Activated CD8-positive, alpha-beta memory T cell treated with anti-CD3 and anti-CD28 coated beads for 1 hour (primary cell): Measurements from ENCODE around the gene AGAP1.

Experiments
- DNase-seq, 2 donors: peaks; one replicate each; pipeline ENCODE4 v3.0.0-alpha.2; 2020; ENCODE audit warnings: low read depth in 1 of 2; ENCODE audit errors: extremely low read depth in 1 of 2

Gene AGAP1

GRCh38 chr2:235486729-235487128 lies 7.1 kb upstream of the AGAP1 start:
- no peak for DNase-seq

DNA sequence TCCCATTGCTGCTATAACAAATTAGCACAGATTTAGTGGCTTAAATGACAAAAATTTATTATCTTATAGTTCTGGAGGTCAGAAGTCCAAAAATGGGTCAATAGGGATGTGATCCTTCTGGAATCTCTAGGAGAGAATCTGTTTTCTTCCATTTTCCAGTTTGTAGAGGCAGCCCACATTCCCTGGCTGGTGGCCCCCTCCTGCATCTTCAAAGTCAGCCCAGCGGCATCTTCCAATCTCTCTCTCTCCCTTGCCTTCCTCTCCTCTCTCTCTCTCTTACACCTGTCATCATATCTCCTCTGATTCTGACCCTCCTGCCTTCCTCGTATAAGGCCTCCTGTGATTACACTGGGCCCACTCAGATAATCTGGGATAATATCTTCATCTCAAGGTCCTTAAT lies 3.9 kb upstream of the AGAP1 start:
- DNase-seq = no peak

- no peak for DNase-seq
These were observed 946 bp upstream of the AGAP1 start for GRCh38 chr2:235492850-235493344.

DNA sequence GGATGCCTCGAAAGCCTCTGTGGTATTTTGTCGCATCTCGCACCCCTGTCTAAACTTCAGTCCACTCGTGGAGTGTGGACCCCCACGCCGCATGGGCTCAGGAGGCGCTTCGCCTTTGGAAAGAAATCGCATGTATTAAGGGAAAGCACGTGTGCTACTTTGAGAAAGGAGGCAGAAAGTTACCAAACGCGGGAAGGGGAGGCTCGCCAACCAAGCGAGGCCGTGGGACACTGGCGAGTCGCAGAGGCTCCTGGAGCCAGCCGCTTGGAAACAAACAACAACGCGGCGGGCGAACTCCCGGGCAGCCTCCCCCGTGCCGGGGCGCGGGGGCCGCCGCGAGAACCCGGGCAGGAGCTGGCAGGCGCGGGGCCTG lies 455 bp upstream of the AGAP1 start:
- no peak for DNase-seq

DNA sequence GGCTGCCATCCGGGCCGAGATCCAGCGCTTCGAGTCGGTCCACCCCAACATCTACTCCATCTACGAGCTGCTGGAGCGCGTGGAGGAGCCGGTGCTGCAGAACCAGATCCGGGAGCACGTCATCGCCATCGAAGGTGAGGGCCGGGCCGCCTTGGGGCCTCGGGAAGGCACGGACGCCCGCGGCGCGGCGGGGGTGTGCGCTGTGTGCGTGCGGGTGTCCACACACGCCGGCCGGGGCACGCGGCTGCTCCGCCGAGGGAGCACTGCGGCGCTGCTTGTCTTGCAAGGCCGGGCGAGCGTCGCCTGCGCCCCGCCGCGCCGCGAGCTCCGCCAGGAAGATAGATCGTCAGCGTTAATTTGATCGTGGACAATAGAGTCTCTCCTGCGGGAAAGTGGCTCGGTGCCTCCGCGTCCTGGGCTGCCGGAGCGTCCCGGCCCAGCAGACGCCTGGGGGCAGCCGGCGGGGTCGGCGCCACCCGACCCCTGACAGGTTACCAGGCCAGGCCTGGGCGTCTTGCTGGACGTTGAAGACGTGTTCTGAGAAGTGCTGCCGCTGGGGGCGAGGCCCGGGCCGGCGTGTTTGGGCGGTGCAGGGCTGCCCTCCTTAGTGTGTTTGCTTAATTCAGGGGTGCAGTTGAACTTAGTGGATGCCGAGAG lies 1.0 kb downstream of the AGAP1 start:
- no peak for DNase-seq

GRCh38 chr2:235495373-235496238 lies 1.8 kb downstream of the AGAP1 start:
- DNase-seq = no peak

DNA sequence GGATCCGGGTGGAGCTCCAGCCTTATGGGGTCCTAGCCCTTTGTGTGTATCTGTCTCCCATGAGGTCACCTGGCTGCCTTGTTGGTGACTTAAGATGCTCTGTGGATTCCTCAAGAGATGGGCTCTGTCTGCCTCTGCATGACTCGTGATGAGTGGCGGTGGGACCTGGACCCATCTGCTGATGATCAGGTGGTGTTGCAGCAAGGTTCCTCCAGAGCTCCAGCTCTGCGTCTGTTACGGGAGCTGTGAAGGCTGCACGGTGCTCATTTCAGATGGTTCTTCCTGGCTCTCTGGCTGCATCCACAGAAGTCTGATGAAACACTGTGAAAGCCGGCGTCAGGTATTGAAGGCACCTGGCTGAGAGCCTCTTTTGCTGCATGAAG lies 2.4 kb downstream of the AGAP1 start:
- DNase-seq = no peak

- no peak for DNase-seq
These were observed 3.3 kb downstream of the AGAP1 start for GRCh38 chr2:235497096-235497495.

GRCh38 chr2:235498541-235498940 lies 4.7 kb downstream of the AGAP1 start:
- no peak for DNase-seq

GRCh38 chr2:235498946-235499812 lies 5.3 kb downstream of the AGAP1 start:
- DNase-seq = no peak

GRCh38 chr2:235500110-235500760 lies 6.4 kb downstream of the AGAP1 start:
- DNase-seq = no peak

GRCh38 chr2:235500761-235501672 lies 7.2 kb downstream of the AGAP1 start:
- DNase-seq = no peak

- no peak for DNase-seq
These were observed 7.8 kb downstream of the AGAP1 start for GRCh38 chr2:235501673-235502031.

DNA sequence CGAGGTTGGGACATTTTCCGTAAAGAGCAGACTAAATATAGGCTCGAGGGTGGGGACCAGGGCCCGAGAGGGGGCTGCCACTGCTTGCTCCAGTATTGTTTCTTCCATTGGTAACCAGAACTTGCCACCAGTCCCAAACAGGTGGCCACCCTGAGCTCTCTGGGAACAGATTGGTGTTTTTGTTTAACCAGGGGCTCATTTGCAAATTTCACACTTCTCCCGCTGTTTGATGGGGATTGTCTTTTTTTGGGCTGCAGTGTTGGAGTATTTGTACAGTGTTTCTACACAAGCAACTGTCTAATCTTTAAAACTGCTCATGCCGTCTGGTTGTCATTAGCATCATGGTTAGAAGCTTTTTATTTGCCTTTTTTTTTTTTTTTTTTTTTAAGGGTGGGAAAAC lies 8.5 kb downstream of the AGAP1 start:
- DNase-seq = no peak

DNA sequence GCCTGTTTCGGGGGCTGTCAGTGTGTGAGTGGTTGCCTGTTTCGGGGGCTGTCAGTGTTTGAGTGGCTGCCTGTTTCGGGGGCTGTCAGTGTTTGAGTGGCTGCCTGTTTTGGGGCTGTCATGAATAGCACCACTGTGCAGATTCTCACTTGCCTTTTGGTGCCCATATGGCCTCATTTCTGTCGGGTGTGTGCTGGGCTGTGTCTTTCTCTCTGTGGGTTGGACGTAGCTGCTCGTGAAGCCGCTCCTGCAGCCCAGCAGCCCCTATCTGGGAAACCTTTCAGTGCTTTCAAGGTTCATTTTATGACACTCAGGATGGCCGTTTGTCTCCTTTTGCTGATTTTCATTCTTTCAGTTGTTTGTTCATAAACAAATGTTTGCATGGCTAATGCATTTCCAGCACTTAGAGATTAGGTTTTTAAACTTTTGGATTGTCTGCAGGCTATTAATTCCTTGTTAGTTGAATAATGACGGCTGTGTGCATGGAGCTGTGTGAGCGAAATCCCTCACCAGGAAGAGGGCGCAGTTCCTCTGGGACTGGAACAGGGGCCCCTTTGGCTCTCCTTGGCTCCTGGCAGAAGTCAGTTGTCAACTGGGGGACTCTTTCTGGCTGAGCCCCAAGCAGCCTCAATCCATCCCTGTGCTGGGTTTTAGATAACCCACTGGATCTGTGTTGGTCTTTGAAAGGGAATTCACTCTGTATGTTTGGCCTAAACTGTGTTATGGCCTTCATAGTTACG lies 10.8 kb downstream of the AGAP1 start:
- DNase-seq = no peak

GRCh38 chr2:235505181-235505741 lies 11.4 kb downstream of the AGAP1 start:
- DNase-seq = no peak

DNA sequence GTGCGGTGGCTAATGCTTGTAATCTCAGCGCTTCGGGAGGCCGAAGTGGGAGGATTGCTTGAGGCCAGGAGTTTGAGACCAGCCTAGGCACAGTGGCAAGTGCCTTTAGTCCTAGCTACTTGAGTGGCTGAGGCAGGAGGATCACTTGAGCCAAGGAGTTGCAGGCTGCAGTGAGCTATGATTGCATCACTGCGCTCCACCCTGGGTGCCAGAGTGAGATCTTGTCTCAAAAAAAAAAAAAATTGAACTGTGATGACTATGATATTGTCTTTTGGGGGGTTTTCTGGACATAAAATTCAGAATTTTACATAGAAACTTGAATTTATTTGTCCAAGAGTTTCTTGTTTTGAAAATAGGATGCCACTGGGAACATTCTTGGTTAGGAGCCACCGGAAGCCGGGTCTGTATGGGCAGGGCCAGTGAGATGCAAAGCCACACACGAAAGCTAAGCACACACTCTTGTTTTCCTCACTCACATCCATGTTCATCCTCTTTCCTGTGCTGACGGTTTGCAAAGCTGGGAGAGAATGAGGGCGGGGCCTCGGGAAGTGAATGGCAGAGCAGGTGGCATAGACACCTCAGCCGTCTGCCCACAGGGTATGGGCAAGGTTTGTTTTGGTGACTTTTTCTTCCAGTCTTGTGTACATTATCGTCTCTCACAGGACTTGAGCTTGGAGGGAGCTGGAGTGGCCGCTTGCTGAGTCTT lies 12.6 kb downstream of the AGAP1 start:
- DNase-seq = no peak

GRCh38 chr2:235506997-235507615 lies 13.3 kb downstream of the AGAP1 start:
- no peak for DNase-seq
